LoVo (cell line): ENCODE data around the gene CCDC33.

Source experiments
- DNase-seq: peaks from one replicate; pipeline ENCODE4 v3.0.0-alpha.2; 2016; ENCODE audit warnings: low spot score

CCDC33 gene

DNA sequence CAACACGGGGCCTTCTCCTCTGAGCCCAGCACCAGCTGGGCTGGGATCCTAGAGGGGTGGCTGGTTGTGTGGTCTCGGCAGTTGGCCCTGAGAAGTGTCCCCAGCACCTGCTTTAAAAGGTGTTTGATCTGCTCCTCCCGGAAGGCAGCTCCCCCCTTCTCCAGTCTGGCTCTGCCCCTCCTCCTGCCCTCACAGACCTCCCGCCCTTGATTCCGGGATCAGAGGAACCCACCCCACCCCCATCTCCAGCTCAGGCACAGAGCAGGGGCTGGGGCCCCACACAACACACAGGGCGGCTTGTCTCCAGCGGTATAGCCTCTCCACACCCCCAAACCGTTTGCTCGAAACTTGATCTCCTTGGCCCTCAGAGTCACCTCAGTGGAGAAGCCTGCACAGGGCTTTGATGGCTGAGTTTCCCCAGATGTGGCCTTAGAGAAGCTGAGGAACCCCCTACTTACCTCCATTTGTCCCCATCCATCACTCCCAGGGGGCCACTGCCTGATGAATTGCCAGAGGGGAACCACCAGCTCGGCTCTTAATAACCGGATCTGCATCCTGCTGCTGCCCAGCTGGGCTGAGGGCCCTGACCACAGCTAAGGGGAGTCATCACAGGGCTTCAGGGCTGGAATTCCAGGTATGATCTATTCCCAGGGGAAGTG is 27.1 kb upstream of the CCDC33 start:
- no peak for DNase-seq

DNA sequence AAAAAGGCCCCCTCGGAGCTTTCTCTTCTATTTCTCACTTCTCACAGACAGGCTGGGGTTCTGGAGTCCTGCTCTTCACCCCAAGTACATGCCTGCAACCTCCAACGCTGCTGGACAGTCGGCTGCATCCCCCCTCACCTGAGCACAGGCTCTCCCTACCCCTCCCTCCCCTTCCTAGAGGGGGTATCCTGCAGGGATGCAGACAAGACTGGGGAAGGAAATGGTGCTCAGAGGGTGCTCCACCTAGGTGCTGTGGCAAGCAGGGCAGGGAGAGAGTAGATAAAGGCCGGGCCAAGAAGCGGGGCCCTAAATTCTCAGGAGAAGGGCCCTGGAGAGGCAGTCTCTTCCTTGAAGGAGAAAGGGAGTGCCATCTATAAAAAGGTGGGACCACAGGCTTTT is 26.6 kb upstream of the CCDC33 start:
- no peak for DNase-seq

DNA sequence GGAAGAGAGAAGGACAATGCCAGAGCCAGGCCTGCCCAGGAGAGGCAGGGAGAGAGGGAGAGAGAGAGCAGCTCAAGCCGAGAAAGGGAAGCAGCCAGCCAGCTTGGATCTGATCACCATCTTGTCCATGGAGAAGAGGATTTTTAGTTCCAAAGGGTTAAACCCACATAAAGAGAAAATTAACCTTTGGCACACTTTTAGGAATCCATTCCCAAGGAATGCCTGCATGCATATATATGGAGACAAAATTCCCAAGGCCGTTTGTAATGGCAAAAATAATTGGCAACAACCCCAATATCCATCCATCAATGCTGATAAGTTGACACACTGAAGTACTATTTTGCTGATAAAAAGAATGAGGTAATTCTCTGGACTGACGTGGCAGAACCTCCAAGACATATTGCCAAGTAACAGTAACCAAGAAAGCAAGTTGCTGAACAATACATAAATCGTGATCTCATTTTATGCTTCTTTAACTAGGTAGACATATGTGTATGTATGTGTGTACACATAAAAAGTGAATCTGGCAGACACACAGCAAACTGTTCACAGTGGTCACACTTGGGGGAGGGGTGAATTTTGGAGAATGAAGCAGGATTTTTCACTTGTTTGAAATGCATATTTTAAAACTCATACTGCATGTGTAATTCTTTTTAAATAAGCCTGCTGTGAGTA is 26.0 kb upstream of the CCDC33 start:
- DNase-seq, result no peak

DNA sequence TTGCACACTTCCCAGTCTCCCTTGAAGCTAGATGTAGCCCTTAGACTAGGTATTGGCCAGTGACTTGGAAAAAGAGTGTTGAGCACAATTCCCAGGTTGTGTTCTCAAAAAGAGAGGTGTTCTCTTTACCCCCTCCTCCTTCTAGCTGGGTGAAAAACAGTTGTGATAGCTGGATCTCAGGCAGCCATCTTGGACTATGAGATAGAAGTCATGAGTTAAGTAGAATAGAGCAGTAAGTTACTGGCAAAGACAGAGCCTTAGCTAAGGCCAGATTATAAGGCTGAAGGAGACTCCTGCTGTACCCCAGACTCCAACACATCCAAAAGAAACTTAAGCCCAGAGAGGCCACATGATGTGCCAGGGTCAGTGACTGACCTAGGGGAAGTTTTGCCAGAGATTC is 25.4 kb upstream of the CCDC33 start:
- DNase-seq, result no peak

DNA sequence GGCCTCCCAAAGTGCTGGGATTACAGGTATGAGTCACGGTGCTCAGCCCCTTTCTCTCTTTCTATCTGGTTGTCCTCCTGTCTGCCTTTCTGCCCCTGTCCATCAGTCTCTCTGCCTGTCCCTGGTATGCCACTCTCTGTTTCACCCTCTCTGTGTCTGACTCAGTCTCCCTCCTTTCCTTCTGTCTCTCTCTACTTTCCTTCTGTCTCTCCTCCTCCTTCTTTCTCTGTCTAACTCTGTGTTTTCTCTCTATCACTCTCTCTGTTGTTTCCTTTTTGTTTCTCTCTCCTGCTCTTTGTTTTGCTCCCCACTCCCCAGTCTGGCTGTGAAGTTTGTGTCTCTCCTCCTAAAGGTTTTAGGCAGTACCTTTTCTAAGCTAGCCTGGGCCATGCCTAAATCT is 24.5 kb upstream of the CCDC33 start:
- DNase-seq, result no peak

DNA sequence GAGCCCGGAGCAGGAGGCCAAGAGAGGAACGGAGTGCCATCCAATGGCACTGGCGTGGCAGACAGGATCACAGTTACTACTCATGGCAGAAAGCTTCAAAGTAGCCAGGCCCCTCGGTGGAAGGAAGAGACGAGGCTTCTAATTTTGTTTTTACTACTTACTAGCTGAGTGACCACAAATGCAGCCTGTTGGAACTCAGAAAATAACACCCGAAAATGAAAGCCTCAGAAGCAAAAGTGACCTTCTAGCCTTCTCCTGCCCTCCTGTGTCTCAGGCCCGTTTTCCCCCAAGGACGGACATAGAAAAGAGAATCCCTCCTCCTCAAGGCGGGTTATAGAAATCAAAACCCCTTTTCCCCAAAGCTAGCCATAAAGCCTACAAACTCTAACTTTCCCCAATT is 23.6 kb upstream of the CCDC33 start:
- DNase-seq, result no peak

DNA sequence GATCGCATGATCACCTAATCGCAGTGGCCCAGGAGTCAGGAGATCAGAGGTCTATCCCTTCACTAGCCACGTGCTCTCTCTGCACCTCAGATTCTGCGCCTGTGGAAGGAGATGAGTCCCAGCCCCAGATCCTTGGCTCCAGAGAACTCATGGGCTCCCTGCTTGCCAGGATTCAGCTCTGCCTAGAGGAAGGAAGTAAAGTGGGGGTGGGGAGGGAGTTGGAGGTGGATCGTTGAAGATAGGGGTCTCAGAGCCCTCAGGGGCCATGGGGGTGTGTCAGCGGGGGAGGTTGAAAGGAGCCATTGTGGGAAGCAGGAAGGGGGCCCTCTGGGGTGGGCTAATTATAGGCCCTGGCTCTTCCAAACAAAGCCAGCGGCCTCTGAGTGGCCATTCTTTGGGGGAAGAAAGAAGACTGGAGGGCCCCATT is 22.3 kb upstream of the CCDC33 start:
- no peak for DNase-seq

DNA sequence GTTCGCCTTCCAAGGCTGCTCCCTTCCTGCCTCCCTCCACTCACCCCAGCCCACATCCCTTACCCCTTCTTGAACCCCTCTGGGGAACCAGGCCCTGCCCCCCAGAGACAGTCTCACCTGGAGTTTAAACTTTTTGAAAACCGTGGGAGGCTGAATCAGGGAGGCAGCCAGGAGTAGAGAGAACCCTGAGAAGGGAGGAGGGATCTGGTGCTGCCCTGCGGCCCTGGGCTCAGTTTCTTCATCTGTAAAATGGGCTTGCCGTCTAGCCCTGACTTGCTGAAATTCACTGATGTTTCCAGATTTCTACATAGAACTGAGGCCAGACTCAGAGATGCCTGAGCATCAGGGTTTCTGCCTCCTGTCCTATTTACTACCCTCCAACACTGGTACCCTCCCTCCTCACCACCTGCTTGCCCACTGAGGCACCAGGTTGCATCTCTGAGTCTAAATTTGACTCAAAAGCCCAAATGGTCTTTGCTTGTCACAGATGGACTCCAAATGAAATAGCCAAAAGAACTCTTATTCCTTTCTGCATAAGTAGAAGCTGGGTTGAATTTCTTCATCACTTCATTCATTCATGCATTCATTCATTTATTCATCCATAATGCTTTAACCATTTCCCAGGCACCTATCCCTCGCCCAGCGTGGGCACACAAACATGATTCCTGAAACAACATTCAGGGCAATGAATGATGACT is 21.7 kb upstream of the CCDC33 start:
- no peak for DNase-seq

DNA sequence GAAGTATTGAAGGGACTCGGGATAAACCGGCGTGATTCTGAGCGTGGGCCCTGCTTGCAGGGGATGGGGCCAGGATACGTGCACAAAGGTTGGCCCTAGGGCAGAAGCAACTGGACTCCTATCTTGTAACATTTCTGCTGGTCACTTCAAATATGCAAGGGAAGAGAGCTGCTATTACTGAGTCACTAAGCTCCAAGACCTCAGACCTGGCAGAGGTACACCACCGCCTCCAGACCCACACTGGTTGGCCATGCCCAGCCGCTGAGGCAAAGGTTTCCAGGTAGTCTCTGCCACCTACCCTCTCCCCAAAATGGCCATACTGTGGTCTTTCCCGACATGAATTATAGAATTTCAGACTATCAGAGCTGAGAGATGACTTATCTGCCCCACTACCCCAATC is 20.2 kb upstream of the CCDC33 start:
- no peak for DNase-seq

DNA sequence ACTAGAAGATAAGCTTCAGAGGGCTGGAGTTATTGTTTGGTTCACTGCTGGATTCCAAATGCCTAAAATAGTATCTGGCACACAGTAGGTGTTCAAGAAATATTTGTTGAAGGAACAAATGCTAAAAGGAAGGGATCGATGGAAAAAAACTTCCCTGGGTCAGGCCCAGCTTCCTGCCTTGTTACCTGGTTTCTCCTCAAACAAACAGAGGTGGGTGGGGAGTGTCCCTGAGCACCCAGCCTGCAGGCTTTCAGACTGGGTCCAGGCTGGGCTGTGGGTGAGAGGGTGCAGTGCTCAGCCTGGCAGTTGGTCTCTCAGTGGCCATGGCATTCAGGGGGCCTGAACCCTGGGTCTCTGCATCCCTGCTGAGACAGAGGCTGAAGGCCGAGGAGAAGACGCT is 19.2 kb upstream of the CCDC33 start:
- no peak for DNase-seq

DNA sequence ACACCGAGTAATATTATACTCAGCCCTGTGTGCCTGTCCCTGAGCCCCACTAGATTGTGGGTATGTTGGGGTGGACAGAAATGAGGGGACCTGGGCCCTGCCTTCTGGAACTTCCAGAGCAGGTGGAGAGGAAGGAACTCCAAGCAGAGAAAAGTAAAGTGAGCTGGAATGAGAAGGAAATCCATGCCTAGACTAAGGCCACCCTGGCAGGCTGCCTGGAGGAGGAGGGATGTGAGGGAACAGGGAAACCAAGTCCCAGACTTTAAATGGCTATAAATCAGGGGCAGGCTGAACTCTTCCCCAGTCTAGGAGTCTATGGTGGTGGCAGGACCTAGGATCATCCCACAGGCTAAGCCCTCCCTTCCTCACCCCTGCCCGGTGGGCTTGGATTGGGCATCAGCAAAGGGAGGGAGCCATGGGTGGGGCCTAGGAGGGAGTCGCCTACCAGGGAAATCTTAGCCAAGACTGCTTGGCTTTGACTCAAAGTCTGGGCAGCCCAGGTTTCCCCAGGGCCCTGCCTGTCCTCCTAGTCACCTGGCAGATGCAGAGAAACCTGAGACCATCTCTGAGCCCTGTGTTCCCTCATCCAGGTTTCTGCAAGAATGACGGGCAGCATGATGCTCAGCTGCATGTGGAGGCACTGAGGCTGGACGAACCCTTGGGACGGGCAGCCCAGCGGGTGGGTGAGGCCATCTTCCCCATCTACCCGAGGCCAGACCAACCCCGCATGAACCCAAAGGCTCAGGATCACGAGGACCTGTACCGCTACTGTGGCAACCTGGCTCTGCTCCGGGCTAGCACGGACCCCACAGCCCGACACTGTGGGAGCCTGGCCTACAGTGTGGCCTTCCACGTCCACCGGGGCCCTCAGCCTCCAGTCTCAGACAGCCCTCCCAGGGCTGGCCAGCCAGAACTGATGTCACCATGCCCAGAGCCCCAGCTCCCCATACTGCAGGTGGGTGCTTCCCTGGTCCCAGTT is 17.9 kb upstream of the CCDC33 start:
- DNase-seq, result no peak

DNA sequence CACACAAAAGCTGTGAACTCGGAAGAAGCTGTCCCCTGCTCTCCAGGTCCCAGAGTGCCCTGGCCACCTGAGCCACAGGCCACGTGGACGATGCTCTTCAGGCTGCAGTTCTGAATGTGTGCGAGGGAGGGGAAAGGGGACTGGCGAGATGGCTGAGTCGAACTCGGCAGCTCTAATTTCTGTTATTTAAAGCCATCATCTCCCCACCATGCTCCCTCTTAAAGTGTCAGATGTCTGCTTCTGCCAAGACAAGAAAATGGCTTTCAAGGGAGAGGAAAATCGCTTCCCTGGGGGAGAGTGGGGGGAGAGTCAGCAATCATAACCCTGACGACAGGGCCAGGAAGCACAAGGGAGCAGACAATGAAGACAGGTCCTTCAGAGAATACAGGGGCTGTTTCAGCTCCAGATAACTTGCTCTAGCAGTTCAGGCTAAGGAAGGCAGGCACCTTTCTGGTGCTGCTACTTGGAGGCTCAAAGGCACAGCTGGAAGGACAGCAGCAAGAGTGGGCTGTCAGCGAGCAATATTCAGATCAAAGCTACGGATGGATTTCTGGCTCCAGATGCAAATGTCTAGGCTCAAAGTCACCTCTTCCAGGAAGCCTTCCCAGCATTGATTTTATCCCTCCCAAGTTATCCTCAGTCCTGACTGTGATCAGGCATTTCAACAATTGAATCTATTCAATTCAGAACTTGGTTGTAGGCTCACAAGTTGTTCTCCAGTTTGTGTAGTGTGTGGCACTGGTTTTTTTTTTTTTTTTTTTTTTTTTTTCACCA is 15.5 kb upstream of the CCDC33 start:
- no peak for DNase-seq

DNA sequence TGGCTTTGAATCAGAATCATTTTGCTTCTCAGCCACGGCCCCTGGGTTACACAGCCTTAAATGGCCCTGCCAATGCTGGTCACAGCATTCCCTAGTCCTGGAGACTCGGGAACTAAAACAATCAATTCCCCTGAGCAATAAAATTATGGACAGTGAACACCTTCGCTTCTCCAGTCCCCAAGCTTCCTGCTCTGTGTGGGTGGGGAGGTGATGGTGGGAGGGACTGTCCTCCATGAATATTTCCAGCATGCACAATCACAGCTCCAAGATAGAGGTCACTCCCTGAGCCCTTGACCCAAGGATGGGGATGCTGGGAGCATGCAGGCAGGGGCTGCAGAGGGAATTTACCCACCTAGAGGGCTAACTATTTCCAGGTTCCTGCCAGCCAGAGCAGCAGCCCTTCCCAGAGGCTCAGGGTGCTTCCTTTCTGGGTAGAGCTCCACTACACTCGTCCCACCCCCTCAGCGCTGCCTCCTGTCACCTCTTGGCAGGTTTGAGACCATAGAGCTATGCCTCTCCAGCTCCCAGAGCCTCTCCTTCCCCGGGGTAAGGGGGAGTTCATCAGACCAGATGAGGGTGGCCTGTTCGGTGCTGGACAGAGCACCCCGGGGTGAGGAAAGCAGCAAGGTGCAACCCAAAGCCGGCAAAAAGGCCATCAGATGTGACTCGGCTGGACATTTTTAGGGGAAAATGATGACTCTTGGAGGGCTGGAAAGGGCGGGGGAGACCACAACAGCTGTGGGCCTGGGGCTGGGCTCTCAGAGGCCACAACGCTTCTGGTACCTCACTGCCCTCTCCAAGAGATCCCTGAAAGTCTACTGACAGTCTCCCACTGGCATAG is 14.5 kb upstream of the CCDC33 start:
- no peak for DNase-seq

DNA sequence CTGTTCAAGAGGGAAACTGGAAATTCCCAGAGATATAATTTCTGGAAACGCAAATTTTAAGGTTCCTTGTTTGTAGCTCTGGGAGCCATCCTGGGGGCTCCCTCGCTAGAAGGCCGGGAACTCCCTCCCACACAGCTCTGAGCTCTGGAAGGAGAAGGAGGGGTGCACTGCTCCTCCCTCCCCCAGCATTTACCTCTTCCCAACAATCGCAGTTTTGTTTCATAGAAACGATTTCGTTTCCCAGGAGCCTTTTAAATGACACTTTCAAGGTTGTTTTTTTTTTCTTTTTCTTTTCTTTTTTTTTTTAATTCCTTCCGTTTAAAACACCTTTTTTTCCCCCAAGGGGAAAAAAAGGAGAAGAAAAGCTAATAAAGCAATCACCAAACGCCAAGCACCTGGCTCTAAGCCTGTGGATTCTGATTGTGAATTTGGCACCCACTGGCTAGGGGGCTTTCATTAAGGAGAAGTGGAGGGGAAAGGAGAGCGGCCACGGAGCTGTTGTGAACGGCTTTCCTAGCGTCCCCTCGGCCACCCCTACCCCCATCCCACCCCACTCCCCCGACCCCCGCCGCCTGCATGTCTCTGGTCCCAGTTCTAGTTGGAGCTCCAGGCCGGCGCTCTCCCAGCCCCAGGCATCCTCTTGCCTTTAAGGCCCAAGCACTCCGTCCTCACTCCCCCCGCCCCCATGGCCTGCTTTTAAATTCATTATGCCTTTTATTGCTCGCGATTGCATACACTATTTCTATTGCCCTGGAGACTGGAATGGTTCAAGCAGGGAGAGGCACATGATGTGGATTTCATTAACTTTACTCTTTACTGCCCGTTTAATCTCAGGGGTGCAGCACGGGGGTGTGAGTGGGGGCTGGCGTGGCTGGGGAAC is 13.6 kb upstream of the CCDC33 start:
- no peak for DNase-seq

DNA sequence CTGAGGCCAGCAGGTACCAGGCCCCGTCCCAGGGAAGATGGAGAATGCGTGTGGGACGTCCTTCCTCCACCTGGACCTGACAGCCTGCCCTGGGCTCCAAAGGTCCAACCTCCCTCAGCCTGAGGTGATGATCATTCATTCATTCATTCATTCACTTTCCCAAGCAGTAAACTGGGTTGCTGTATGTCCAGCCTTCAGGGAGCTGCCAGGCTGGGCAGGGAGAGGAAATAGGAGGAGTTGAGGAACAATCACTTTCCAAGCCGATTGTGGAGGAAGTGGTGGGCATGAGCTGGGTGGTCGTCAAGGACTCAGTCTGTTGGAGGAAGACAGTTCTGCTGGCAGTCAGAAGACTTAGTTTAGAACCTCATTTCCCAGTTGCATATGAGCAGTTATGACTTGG is 10.2 kb upstream of the CCDC33 start:
- no peak for DNase-seq

DNA sequence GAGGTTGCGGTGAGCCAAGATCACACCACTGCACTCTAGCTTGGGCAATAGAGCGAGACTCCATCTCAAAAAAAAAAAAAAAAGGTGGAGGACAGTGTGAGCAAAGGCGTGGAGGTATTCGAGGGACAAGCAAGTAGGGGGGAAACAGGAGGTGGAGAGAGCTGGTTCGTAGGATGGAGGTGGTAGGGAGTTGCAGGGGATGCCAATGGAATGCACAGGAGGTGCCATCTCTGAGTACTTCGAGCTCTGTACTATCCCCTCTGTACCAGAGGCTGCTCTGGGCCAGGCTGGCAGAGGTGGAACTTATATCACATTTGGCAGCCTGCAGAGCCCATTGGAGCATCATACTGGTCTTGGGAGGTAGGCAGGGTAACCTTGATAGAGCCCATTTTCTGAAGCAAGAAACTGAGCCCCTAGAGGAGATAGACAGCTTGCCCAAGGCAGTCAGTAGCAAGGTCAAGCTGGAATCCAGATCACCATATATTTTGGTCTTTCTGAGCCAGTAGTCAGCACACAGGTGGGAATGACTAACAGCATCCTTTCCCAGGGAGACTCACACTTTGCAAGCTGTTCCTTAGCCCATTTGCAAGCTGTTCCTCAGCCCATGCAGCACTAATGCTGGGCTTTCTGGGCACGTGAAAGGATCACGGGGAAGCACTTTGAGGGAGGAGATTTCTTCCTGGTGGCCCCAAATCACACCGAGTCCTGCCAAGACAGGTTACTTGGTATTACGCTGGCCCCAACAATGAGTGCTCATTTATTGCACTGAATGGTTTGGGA is 9.2 kb upstream of the CCDC33 start:
- no peak for DNase-seq

DNA sequence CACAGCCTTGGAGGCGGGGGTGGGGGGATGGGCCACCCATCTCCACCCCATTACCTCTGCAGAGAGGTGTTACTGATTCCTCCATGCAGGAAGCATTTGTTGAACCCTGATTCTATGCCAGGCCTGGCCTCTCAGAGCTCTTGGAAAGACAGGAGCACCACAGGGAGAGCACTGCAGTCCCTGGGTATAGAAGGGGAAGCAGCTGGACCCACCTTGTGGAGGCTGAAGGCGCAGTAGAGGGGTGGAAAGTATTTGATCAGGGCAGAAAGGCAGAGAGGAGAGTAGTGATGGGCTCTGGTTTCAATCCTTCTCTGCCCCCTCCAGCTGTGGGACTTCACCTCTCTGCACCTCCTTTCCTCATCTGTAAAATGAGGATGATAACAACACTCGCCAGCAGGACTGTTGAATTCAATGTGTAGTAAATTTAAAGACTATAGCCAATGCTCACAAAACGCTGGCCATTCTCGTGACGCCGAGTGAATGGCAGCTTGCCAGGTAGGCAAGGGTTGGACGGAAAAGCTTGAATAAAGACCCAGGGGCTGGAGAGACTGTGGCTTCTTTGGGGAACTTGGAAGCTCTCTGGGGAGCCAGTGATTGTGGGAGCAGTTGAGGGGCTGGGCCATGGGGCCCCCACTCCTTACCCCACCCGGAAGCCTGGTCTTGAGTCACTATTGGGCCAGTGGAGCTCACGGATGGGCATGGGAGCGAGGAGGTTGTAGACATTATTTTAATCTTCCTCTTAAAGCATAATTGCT is 8.0 kb upstream of the CCDC33 start:
- DNase-seq, result peak; percentile 10

DNA sequence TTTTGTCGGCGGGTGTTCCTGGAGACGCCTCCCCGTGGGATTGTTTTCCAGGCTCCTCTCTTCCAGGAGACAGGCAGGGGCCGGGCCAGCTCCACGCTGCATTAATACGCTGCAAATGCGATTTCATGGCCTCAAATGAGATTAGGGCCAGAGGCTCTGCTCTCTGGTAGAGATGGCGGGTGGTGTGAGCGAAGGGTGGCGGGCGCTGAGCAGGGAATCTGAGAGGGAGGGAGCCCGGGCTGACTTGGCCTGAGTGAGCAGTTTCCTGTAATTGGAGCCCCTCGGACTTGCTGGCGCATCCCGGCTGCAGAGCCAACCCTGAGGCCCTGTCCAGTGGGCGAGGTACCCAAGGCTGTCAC is 7.4 kb upstream of the CCDC33 start:
- no peak for DNase-seq
